ENCODE results near the gene MBD3L2B. TPM values are rescaled to one million over a fixed set of nuclear protein-coding genes. Genes with fewer than 3 reads are reported as not detected.
"Not testable (repeated sequence)": the region's sequence is repeated elsewhere in the genome, so short reads cannot be mapped to it uniquely, and the experiment has no call there.

MBD3L2B gene
- total and polyA plus RNA-seq, 3 donors from 2014 or later: not detected

GRCh38 chr19:7063764-7064418 is 42.7 kb upstream of the MBD3L2B start:
- Histone ChIP-seq H3K27ac (no peak overlapping the region), H3K9me3 (no peaks in the 10 kb centered on the region), H3K36me3 (ENCODE audit: low read depth, missing control alignments) (no peaks in the 10 kb centered on the region), H3K27me3 (no peaks in the 10 kb centered on the region), H3K4me3 (no peak overlapping the region), H3K4me1 (no peaks in the 10 kb centered on the region)
- 86 to 94% methylated on average over 9 of the region's 9 CpGs for WGBS, 2 donors
- TF ChIP-seq, protein P1, sequence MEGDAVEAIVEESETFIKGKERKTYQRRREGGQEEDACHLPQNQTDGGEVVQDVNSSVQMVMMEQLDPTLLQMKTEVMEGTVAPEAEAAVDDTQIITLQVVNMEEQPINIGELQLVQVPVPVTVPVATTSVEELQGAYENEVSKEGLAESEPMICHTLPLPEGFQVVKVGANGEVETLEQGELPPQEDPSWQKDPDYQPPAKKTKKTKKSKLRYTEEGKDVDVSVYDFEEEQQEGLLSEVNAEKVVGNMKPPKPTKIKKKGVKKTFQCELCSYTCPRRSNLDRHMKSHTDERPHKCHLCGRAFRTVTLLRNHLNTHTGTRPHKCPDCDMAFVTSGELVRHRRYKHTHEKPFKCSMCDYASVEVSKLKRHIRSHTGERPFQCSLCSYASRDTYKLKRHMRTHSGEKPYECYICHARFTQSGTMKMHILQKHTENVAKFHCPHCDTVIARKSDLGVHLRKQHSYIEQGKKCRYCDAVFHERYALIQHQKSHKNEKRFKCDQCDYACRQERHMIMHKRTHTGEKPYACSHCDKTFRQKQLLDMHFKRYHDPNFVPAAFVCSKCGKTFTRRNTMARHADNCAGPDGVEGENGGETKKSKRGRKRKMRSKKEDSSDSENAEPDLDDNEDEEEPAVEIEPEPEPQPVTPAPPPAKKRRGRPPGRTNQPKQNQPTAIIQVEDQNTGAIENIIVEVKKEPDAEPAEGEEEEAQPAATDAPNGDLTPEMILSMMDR (IDR thresholded peaks at IDR 0.05): no peak
- TF ChIP-seq POLR2A (IDR thresholded peaks at IDR 0.05): no peak
- intact Hi-C loops (cut with DNase I; ENCODE audit: low total_unique reads): no loop called here
- no peak for DNase-seq

DNA sequence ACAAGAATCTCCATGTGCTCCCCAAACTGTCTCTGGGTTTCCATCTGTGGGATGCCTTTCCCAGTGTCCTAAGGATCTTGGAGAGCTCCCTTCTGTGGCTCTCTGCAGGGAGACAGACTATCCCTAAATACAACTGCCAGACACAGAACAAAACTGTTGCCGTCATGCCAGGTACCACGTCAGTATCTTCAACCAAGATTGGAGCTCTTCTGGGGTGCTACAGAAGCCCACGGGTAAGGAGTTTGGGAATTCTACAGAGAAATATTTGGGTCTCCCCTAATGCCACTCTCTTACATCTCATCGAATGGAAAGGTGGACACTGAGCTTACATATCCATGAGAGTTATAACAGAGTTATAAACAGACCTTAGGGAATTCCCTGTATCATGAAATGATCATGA is 42.1 kb upstream of the MBD3L2B start:
- Histone ChIP-seq H3K27ac (no peak overlapping the region), H3K4me1 (no peaks in the 10 kb centered on the region), H3K36me3 (ENCODE audit: low read depth, missing control alignments) (no peaks in the 10 kb centered on the region), H3K4me3 (no peak overlapping the region), H3K9me3 (no peaks in the 10 kb centered on the region), H3K27me3 (no peaks in the 10 kb centered on the region)
- intact Hi-C loops (cut with DNase I; ENCODE audit: low total_unique reads): no loop called here
- no peak for DNase-seq
- TF ChIP-seq, protein P1 (IDR thresholded peaks at IDR 0.05): no peak
- no peak for TF ChIP-seq POLR2A (IDR thresholded peaks at IDR 0.05)
- WGBS, 2 donors: 75 to 79% methylated on average over 4 of the region's 4 CpGs

DNA sequence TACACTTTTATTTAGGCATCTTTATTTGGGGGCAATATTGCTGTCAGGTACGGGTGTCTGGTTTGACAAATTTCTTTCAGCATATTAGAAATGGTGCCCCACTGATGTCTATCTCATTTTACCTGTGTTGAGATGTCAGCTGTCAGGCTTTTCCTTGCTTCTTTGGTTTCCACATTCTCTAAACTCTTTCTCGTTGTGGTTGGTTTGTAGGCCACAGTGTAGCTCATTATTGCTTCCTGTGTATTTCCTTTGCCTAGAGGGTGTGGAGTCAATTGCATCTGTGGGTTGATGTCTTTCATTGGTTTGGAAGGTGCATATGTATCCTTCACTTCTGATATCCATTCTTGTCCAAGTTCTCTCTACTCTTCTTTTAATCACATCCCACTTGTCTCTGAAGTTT is 38.7 kb upstream of the MBD3L2B start:
- H3K9me3 ChIP-seq; H3K27me3 ChIP-seq; DNase-seq; H3K4me1 ChIP-seq; H3K27ac ChIP-seq; H3K4me3 ChIP-seq; intact Hi-C loops (cut with DNase I; ENCODE audit: low total_unique reads); H3K36me3 ChIP-seq (ENCODE audit: low read depth, missing control alignments): not testable (repeated sequence)
- 39 to 73% methylated on average over 1 to 2 of the region's 2 CpGs for WGBS, 2 donors

GRCh38 chr19:7058576-7058975 is 37.3 kb upstream of the MBD3L2B start, which contains the start of gene MBD3L3:
Gene MBD3L3, minus strand, starts transcription at chr19:7058676. Its CDS starts 71 bp downstream, at chr19:7058605.
- DNase-seq; H3K27me3 ChIP-seq; intact Hi-C loops (cut with DNase I; ENCODE audit: low total_unique reads); H3K4me1 ChIP-seq; H3K36me3 ChIP-seq (ENCODE audit: low read depth, missing control alignments); H3K9me3 ChIP-seq; H3K4me3 ChIP-seq; H3K27ac ChIP-seq: not testable (repeated sequence)
- no CpG with 5 or more reads among the region's 8 CpGs for WGBS, 2 donors

GRCh38 chr19:7056371-7056770 is 35.1 kb upstream of the MBD3L2B start:
- H3K4me1 ChIP-seq; H3K4me3 ChIP-seq; intact Hi-C loops (cut with DNase I; ENCODE audit: low total_unique reads); H3K27ac ChIP-seq; H3K27me3 ChIP-seq; H3K9me3 ChIP-seq; H3K36me3 ChIP-seq (ENCODE audit: low read depth, missing control alignments); DNase-seq: not testable (repeated sequence)
- 78 to 88% methylated on average over 5 to 9 of the region's 16 CpGs for WGBS, 2 donors

GRCh38 chr19:7055679-7056078 is 34.4 kb upstream of the MBD3L2B start:
- intact Hi-C loops (cut with DNase I; ENCODE audit: low total_unique reads); H3K36me3 ChIP-seq (ENCODE audit: low read depth, missing control alignments); DNase-seq; H3K4me1 ChIP-seq; H3K4me3 ChIP-seq; H3K27ac ChIP-seq; H3K27me3 ChIP-seq; H3K9me3 ChIP-seq: not testable (repeated sequence)
- WGBS, 2 donors: 94 to 100% methylated on average over 3 to 14 of the region's 14 CpGs

DNA sequence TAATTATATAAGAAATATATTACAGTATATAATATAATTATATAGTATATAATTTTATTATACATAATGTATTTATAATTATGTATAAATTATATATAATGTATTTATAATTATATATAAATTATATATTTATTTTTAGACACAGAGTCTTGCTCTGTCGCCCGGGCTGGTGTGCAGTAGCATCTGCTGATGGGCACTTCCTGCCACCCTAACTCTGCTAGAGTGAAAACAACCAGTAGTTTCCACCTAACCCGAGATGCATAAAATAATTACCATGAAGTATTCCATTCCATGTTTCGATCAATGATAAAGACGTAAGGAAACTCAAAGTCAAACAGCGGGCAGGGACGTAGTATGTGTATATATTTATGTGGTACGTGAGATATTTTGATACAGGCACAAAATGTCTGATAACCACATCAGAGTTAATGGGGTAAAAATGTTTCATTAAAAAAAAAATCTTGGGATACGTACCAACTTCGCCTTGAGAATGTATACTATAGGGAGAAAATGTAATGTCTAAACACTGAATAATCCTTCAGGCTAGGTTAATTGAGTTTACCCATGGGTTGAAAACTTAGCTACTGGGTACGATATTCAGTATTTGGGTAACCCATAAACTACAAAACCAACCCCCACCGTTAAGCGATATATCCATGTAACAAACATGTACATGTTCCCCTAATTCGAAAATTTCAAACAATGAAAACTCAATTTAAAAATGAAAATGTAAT is 33.6 kb upstream of the MBD3L2B start:
- H3K9me3 ChIP-seq; H3K36me3 ChIP-seq (ENCODE audit: low read depth, missing control alignments); DNase-seq; H3K27me3 ChIP-seq; intact Hi-C loops (cut with DNase I; ENCODE audit: low total_unique reads); H3K4me1 ChIP-seq; H3K27ac ChIP-seq; H3K4me3 ChIP-seq: not testable (repeated sequence)
- 91 to 94% methylated on average over 10 to 14 of the region's 14 CpGs for WGBS, 2 donors

- intact Hi-C loops (cut with DNase I; ENCODE audit: low total_unique reads); DNase-seq; H3K4me3 ChIP-seq; H3K4me1 ChIP-seq; H3K27ac ChIP-seq; H3K36me3 ChIP-seq (ENCODE audit: low read depth, missing control alignments); H3K27me3 ChIP-seq; H3K9me3 ChIP-seq: not testable (repeated sequence)
- WGBS, 2 donors: 89 to 91% methylated on average over 7 of the region's 7 CpGs
Measured at GRCh38 chr19:7052896-7053295, 31.7 kb upstream of the MBD3L2B start.

GRCh38 chr19:7051421-7051820 is 30.2 kb upstream of the MBD3L2B start:
- H3K27me3 ChIP-seq; H3K4me1 ChIP-seq; intact Hi-C loops (cut with DNase I; ENCODE audit: low total_unique reads); H3K27ac ChIP-seq; H3K9me3 ChIP-seq; DNase-seq; H3K36me3 ChIP-seq (ENCODE audit: low read depth, missing control alignments); H3K4me3 ChIP-seq: not testable (repeated sequence)
- 85% methylated on average over 3 of the region's 5 CpGs; no CpG with 5 or more reads in 1 of the 2 donors for WGBS, 2 donors

- intact Hi-C loops (cut with DNase I; ENCODE audit: low total_unique reads); H3K4me3 ChIP-seq; H3K36me3 ChIP-seq (ENCODE audit: low read depth, missing control alignments); H3K9me3 ChIP-seq; H3K27ac ChIP-seq; DNase-seq; H3K4me1 ChIP-seq; H3K27me3 ChIP-seq: not testable (repeated sequence)
- no CpG with 5 or more reads among the region's 7 CpGs for WGBS, 2 donors
Measured at GRCh38 chr19:7049021-7049420, 27.8 kb upstream of the MBD3L2B start, which contains the start of gene MBD3L2. Gene MBD3L2, plus strand, starts transcription at chr19:7049321. Its CDS starts 53 bp downstream, at chr19:7049374.
